SU-DHL-6 (cell line): ENCODE measurements around the gene BAD.

ENCODE experiments used
- CTCF ChIP-seq: fragments of 200-600 bp; sonication (generic); IDR thresholded peaks from one replicate; pipeline ENCODE4 v1.5.1; 2017; ENCODE audit warnings: antibody characterized with exemption, mild to moderate bottlenecking, low read length, moderate library complexity; ENCODE audit not compliant: insufficient read depth, poor library complexity, severe bottlenecking
- EZH2phosphoT487 ChIP-seq: fragments of 200-600 bp; sonication (generic), shearing (Covaris generic); conservative IDR thresholded peaks from 2 replicates; pipeline ENCODE4 v1.6.1; 2018; ENCODE audit warnings: mild to moderate bottlenecking, antibody characterized with exemption, low read length, moderate library complexity, mixed read lengths

- TF ChIP-seq CTCF (no peak), EZH2phosphoT487 (no peak)
Measured at GRCh38 chr11:64283092-64283491, 1.4 kb downstream of the BAD start.
